Ascending aorta (tissue), 2 donors: ENCODE data around the gene PGBD5. TPM values are rescaled to one million over a fixed set of nuclear protein-coding genes. Genes with fewer than 3 reads are reported as not detected.

Experiments
- DNase-seq, 2 donors: peaks; one replicate each; pipeline ENCODE4 v3.0.0-alpha.2; 2019; ENCODE audit warnings: low spot score in 2 of 2
- H3K27ac ChIP-seq, 2 donors: fragments of 200-600 bp; sonication (generic); one replicate each; pipeline ENCODE4 v1.5.1; 2016 to 2017; ENCODE audit warnings: mild to moderate bottlenecking in 1 of 2
- H3K27me3 ChIP-seq: fragments of 200-600 bp; sonication (generic); one replicate; pipeline ENCODE4 v1.5.1; 2017
- H3K36me3 ChIP-seq, 2 donors: fragments of 200-600 bp; sonication (generic); one replicate each; pipeline ENCODE4 v1.5.1; 2016
- H3K4me1 ChIP-seq, 2 donors: fragments of 200-600 bp; sonication (generic); one replicate each; pipeline ENCODE4 v1.5.1; 2016 to 2017; ENCODE audit warnings: mild to moderate bottlenecking in 1 of 2
- H3K4me3 ChIP-seq, 2 donors: fragments of 200-600 bp; sonication (generic); one replicate each; pipeline ENCODE4 v1.5.1; 2016 to 2017; ENCODE audit warnings: mild to moderate bottlenecking in 1 of 2
- H3K9me3 ChIP-seq, 2 donors: fragments of 200-600 bp; sonication (generic); one replicate each; pipeline ENCODE4 v1.5.1; 2016
- intact Hi-C: fragments of 100-400 bp; cut with DNase I; formaldehyde crosslinking; loops from one replicate; pipeline ENCODE4 v1.15.1; 2023
- total RNA-seq: library from RNA; depleted of rRNA; stranded (reverse); fragments of >200 nt; gene quantifications from one replicate; pipeline ENCODE4 v1.1.0, GENCODE V29; 2016
- TF ChIP-seq, protein P1 (sequence below), 3 experiments: fragments of 200-600 bp in 2 of 3; fragments of 450-650 bp in 1 of 3; sonication (generic) in 2 of 3; IDR thresholded peaks; one replicate each; pipeline ENCODE4 v1.5.1; 2016 to 2019; ENCODE audit warnings: antibody characterized with exemption in 3 of 3, mild to moderate bottlenecking in 1 of 3, moderate library complexity in 1 of 3

The PGBD5 gene
- total RNA-seq, 1 donor from 2014 or later = not detected

DNA sequence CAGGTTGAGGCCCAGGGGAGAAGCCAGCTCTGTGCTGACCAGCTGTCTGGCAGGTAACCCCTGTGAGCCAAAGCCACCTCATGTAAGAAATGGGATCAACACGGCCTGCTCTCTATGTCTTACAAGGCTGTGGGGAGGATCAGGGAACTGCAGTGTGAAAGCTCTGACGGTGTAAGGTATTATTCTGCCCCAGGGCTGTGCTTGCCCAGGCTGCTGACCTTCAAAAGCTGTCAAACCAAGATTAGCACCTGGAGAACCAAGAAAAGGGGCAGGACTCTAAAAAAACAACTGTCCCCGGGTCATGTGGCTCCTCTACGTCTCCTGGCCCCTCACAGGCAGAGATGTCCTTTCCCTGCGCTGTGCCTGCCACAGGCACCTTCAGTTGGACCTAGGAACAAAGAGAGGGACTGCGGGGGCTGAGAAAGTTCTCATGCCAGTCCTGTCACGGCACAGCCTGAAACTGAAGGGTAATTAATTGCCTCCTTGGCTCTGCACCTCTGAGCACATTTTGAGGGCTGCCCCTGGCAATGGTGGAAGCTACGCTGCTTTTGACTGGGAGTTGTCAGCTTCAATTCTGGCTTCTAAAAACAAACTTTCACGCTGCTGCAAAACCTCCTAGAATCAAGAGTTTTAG lies 77.6 kb downstream of the PGBD5 start:
- Histone ChIP-seq H3K27me3 (no peaks in the 10 kb centered on the region), H3K36me3 (no peaks in the 10 kb centered on the region), H3K4me3 (no peak overlapping the region), H3K27ac (no peak overlapping the region), H3K4me1 (peaks cover 0 to 9% of the 10 kb centered on the region in 2 donors), H3K9me3 (no peaks in the 10 kb centered on the region)
- intact Hi-C loops = no loop called here
- DNase-seq = no peak
- TF ChIP-seq, protein P1, sequence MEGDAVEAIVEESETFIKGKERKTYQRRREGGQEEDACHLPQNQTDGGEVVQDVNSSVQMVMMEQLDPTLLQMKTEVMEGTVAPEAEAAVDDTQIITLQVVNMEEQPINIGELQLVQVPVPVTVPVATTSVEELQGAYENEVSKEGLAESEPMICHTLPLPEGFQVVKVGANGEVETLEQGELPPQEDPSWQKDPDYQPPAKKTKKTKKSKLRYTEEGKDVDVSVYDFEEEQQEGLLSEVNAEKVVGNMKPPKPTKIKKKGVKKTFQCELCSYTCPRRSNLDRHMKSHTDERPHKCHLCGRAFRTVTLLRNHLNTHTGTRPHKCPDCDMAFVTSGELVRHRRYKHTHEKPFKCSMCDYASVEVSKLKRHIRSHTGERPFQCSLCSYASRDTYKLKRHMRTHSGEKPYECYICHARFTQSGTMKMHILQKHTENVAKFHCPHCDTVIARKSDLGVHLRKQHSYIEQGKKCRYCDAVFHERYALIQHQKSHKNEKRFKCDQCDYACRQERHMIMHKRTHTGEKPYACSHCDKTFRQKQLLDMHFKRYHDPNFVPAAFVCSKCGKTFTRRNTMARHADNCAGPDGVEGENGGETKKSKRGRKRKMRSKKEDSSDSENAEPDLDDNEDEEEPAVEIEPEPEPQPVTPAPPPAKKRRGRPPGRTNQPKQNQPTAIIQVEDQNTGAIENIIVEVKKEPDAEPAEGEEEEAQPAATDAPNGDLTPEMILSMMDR (IDR thresholded peaks at IDR 0.05) = no peak

DNA sequence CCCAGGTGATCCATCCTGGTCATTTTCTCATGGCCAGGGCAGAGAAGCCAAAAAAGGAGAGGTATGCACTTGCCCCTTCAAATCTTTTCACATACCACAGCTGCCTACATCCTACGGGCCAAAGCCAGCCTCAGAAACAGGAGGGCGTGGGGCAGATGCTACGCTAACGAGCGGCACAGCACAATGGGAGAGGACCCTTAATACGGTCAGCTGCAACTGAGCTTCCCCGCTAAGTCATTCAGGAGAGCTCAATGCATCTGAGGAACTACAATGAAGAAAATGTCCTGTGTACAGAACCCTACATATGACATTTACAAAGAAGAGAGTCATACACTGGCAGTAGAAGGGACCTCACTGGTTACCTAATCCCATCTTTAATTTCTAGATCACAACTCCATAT lies 78.2 kb downstream of the PGBD5 start:
- DNase-seq = no peak
- Histone ChIP-seq H3K4me3 (no peak overlapping the region), H3K36me3 (no peaks in the 10 kb centered on the region), H3K27me3 (no peaks in the 10 kb centered on the region), H3K9me3 (no peaks in the 10 kb centered on the region), H3K4me1 (peaks cover 0 to 9% of the 10 kb centered on the region in 2 donors), H3K27ac (no peak overlapping the region)
- intact Hi-C loops = no loop called here
- TF ChIP-seq, protein P1 (IDR thresholded peaks at IDR 0.05) = no peak

DNA sequence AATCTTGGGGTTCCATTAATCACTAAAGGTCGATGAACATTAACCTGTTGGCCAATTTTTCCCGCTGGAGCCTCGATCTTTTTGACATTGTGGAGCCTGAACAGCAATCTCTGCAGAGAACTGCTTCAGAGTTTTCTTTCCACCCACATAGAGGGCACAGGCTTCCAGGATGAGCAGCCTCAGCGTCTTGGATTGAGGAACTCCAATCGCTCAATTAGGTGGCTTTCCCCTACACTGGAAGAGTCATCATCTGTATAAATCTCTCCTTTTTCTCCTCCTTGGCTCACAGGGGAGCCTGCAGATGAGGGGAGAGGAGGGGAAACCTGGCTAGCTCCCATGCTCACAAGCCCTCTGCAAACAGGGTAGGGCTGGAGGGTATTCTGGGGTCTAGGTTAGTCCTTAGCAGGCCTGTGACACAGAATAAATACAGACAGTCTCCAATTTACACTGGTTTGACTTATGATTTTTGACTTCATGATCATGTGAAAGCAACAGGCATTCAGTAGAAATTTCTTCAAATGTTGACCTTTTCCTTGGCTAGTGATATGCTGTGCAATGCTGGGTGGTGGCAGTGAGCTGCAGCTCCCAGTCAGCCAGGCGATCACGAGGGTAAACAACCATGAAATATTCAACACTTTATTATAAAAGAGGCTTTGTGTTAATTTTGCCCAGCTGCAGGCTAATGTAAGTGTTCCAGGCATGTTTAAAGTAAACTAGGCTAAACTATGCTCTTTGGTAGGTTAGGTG lies 80.8 kb downstream of the PGBD5 start:
- H3K27me3 ChIP-seq = no peaks in the 10 kb centered on the region
- intact Hi-C loops = no loop called here
- no peaks in the 10 kb centered on the region for H3K9me3 ChIP-seq
- TF ChIP-seq, protein P1 (IDR thresholded peaks at IDR 0.05) = no peak
- no peaks in the 10 kb centered on the region for H3K36me3 ChIP-seq
- no peak for DNase-seq
- peaks cover 0 to 4% of the 10 kb centered on the region in 2 donors for H3K4me1 ChIP-seq
- no peak overlapping the region for H3K4me3 ChIP-seq
- no peak overlapping the region for H3K27ac ChIP-seq

DNA sequence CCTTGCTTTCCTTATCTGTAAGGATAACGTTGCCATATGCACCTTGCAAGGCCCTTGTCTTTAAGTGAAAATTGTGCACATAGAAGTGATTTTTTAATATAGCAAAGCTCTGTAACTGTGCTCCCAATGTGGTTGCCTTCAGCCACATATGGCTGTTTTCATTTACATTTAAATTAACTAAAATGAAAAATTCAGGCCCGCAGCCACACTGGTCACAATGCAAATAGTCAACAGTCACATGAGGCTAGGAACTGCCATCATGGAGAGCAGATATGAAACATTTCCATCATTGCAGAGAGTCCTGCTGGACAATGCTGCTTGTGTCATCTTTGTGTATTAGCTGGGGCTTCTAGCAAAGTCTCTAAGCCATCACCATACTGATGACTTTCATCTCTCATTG lies 83.4 kb downstream of the PGBD5 start:
- TF ChIP-seq, protein P1 (IDR thresholded peaks at IDR 0.05) = no peak
- intact Hi-C loops = no loop called here
- Histone ChIP-seq H3K4me3 (no peak overlapping the region), H3K36me3 (no peaks in the 10 kb centered on the region), H3K9me3 (no peaks in the 10 kb centered on the region), H3K27ac (no peak overlapping the region), H3K4me1 (no peaks in the 10 kb centered on the region), H3K27me3 (no peaks in the 10 kb centered on the region)
- no peak for DNase-seq

DNA sequence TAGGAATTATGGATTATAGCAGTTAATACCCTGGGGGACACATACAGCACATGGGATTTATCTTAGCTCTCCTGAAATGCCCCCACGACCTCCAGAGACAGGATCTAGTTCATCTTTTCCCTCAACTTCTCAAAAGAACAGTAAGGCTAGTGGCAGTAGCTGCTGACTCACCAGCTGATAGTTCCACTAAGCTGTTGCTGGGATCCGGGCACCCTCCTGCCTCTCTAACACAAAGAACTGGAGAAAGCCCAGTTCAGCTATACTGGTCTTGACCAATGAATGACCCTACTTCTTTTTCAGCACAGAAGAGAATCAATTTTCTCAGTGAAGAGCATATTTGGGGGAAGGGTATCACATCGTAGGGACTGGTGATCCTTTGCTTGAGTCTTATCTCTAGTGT lies 84.1 kb downstream of the PGBD5 start:
- Histone ChIP-seq H3K4me1 (no peaks in the 10 kb centered on the region), H3K9me3 (no peaks in the 10 kb centered on the region), H3K4me3 (no peak overlapping the region), H3K27me3 (no peaks in the 10 kb centered on the region), H3K36me3 (no peaks in the 10 kb centered on the region), H3K27ac (no peak overlapping the region)
- TF ChIP-seq, protein P1 (IDR thresholded peaks at IDR 0.05) = no peak
- DNase-seq = no peak
- intact Hi-C loops = no loop called here
